G401 (cell line): Measurements from ENCODE around the gene VTI1A. TPM values are rescaled to one million over a fixed set of nuclear protein-coding genes. Genes with fewer than 3 reads are reported as not detected.

Experiments
- DNase-seq: peaks from one replicate; pipeline ENCODE4 v3.0.0-alpha.2; 2015; ENCODE audit warnings: low spot score
- in situ Hi-C: cut with HindIII; loops from 2 replicates; pipeline ENCODE4 v1.10.0; 2016; ENCODE audit warnings: low sequenced_read_pairs, mixed read lengths
- total RNA-seq: library from RNA; depleted of rRNA; stranded (reverse); fragments of >200 nt; shearing (Covaris generic); gene quantifications from 2 replicates; pipeline ENCODE4 v1.2.3, GENCODE V29; 2014

Gene VTI1A
- total RNA-seq, 1 experiment from 2014 or later = 30.5 TPM

- DNase-seq = no peak
- in situ Hi-C loops = no loop called here
These were observed 203.6 kb downstream of the VTI1A start for GRCh38 chr10:112650588-112651030.

- no peak for DNase-seq
- in situ Hi-C loops = no loop called here
These were observed 206.2 kb downstream of the VTI1A start for GRCh38 chr10:112653215-112653614.

- in situ Hi-C loops = no loop called here
- no peak for DNase-seq
These were observed 206.8 kb downstream of the VTI1A start for GRCh38 chr10:112653851-112654250.

- in situ Hi-C loops = no loop called here
- no peak for DNase-seq
These were observed 207.8 kb downstream of the VTI1A start for GRCh38 chr10:112654794-112655193.

GRCh38 chr10:112655722-112656121 lies 208.7 kb downstream of the VTI1A start:
- in situ Hi-C loops = no loop called here
- no peak for DNase-seq

- no peak for DNase-seq
- in situ Hi-C loops = no loop called here
These were observed 211.4 kb downstream of the VTI1A start for GRCh38 chr10:112658465-112658864.

GRCh38 chr10:112658900-112659638 lies 212.1 kb downstream of the VTI1A start:
- in situ Hi-C loops = no loop called here
- DNase-seq = no peak

GRCh38 chr10:112663234-112664125 lies 216.5 kb downstream of the VTI1A start:
- in situ Hi-C loops = no loop called here
- no peak for DNase-seq

- no peak for DNase-seq
- in situ Hi-C loops = no loop called here
These were observed 219.1 kb downstream of the VTI1A start for GRCh38 chr10:112666094-112666493.

- DNase-seq = no peak
- in situ Hi-C loops = no loop called here
These were observed 223.0 kb downstream of the VTI1A start for GRCh38 chr10:112669989-112670388.

- DNase-seq = no peak
- in situ Hi-C loops = no loop called here
These were observed 224.7 kb downstream of the VTI1A start for GRCh38 chr10:112671743-112672142.

GRCh38 chr10:112672706-112673105 lies 225.7 kb downstream of the VTI1A start:
- in situ Hi-C loops = no loop called here
- DNase-seq = no peak

- in situ Hi-C loops = no loop called here
- no peak for DNase-seq
These were observed 228.6 kb downstream of the VTI1A start for GRCh38 chr10:112675560-112676083.

GRCh38 chr10:112677689-112678088 lies 230.7 kb downstream of the VTI1A start:
- no peak for DNase-seq
- in situ Hi-C loops = no loop called here

GRCh38 chr10:112678581-112678980 lies 231.6 kb downstream of the VTI1A start:
- in situ Hi-C loops = no loop called here

GRCh38 chr10:112678987-112679386 lies 232.0 kb downstream of the VTI1A start:
- in situ Hi-C loops = no loop called here
- DNase-seq = no peak

More at GRCh38 chr10:112678581-112678980, 231.6 kb downstream of the VTI1A start:
- DNase-seq = no peak

- in situ Hi-C loops = no loop called here
These were observed 232.4 kb downstream of the VTI1A start for GRCh38 chr10:112679392-112679791.

GRCh38 chr10:112680586-112680985 lies 233.6 kb downstream of the VTI1A start:
- in situ Hi-C loops = no loop called here
- no peak for DNase-seq

More at GRCh38 chr10:112679392-112679791, 232.4 kb downstream of the VTI1A start:
- DNase-seq = no peak

GRCh38 chr10:112687647-112688046 lies 240.6 kb downstream of the VTI1A start:
- DNase-seq = no peak
- in situ Hi-C loops = no loop called here
